ENCODE results near the gene COL6A3.

DNA sequence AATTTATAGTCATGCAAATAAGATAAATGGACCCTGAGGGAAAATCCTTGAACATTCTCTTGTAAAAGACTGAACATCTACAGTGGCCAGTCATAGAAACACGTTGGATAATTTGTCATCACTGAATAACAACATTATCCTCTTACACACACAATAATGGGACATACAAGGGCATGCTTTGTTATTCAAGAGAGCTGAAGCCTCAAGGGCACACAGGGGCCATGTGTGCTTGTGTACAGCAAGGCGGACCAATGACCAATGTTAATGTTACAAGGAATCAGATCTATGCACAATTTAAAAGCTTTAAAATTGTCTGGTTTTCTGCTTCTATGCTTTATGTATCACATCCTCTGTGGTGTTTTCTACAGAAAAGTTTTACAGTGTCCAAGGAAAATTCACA, 23.7 kb downstream of the COL6A3 start:
- TF ChIP-seq, protein P1, sequence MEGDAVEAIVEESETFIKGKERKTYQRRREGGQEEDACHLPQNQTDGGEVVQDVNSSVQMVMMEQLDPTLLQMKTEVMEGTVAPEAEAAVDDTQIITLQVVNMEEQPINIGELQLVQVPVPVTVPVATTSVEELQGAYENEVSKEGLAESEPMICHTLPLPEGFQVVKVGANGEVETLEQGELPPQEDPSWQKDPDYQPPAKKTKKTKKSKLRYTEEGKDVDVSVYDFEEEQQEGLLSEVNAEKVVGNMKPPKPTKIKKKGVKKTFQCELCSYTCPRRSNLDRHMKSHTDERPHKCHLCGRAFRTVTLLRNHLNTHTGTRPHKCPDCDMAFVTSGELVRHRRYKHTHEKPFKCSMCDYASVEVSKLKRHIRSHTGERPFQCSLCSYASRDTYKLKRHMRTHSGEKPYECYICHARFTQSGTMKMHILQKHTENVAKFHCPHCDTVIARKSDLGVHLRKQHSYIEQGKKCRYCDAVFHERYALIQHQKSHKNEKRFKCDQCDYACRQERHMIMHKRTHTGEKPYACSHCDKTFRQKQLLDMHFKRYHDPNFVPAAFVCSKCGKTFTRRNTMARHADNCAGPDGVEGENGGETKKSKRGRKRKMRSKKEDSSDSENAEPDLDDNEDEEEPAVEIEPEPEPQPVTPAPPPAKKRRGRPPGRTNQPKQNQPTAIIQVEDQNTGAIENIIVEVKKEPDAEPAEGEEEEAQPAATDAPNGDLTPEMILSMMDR (IDR thresholded peaks at IDR 0.05) = no peak
- TF ChIP-seq POLR2A (IDR thresholded peaks at IDR 0.05) = no peak

Measured in right lobe of liver (tissue), 4 donors.